ENCODE results near the gene INPPL1. TPM values are rescaled to one million over a fixed set of nuclear protein-coding genes. Genes with fewer than 3 reads are reported as not detected.

Gene INPPL1
- total and polyA plus RNA-seq, 2 experiments from 2014 or later, result 156 to 182 TPM

DNA sequence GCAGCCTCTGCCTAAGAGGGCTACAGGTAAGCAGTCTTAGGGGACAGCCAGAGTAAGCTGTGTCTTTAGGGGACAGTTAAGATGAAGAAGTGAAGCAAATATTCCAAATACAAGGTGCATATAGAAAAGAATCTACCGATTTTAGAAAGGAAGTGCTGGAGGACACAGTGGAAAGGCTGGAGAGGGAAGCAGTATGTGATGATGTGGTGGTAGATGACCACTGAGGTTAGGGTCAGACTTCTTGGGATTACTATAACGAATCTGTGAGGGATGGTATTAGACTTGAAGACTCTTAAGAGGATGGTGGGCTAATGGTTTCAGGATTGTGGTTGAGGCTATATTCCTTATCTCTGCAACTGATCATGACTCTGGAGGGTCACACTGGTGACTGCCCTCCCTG is 59.4 kb downstream of the INPPL1 start:
- Histone ChIP-seq H3K27ac (no peak overlapping the region), H3K27me3 (no peaks in the 10 kb centered on the region), H3K4me3 (no peak overlapping the region), H3K36me3 (no peaks in the 10 kb centered on the region), H3K9me3 (ENCODE audit: low read depth) (no peaks in the 10 kb centered on the region), H3K4me1 (ENCODE audit: low read depth) (no peaks in the 10 kb centered on the region)
- TF ChIP-seq, protein P1, sequence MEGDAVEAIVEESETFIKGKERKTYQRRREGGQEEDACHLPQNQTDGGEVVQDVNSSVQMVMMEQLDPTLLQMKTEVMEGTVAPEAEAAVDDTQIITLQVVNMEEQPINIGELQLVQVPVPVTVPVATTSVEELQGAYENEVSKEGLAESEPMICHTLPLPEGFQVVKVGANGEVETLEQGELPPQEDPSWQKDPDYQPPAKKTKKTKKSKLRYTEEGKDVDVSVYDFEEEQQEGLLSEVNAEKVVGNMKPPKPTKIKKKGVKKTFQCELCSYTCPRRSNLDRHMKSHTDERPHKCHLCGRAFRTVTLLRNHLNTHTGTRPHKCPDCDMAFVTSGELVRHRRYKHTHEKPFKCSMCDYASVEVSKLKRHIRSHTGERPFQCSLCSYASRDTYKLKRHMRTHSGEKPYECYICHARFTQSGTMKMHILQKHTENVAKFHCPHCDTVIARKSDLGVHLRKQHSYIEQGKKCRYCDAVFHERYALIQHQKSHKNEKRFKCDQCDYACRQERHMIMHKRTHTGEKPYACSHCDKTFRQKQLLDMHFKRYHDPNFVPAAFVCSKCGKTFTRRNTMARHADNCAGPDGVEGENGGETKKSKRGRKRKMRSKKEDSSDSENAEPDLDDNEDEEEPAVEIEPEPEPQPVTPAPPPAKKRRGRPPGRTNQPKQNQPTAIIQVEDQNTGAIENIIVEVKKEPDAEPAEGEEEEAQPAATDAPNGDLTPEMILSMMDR (IDR thresholded peaks at IDR 0.05; ENCODE audit: low read depth, low read length), result no peak
- no peak for DNase-seq (ENCODE audit: low read depth in 1 of 2, low spot score in 1 of 2)

DNA sequence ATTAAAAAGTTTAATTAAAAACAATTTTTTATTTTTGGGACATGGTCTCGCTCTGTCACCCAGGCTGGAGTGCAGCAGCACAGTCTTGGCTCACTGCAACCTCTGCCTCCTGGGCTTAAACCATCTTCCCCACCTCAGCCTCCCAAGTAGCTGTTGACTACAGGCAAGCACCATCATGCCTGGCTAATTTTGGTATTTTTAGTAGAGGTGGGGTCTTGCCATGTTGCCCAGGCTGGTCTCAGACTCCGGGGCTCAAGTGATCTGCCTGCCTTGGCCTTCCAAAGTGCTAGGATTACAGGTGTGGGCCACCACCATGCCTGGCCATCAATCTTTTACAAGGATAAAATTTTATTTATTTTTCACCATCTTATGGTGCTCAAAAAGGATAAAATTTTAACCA is 62.7 kb downstream of the INPPL1 start:
- TF ChIP-seq, protein P1 (IDR thresholded peaks at IDR 0.05; ENCODE audit: low read depth, low read length), result no peak
- no peaks in the 10 kb centered on the region for H3K27me3 ChIP-seq
- no peak for DNase-seq (ENCODE audit: low read depth in 1 of 2, low spot score in 1 of 2)

More for the DNA sequence above, 62.7 kb downstream of the INPPL1 start:
- Histone ChIP-seq H3K36me3 (no peaks in the 10 kb centered on the region), H3K4me1 (ENCODE audit: low read depth) (no peaks in the 10 kb centered on the region), H3K27ac (no peak overlapping the region), H3K4me3 (no peak overlapping the region), H3K9me3 (ENCODE audit: low read depth) (no peaks in the 10 kb centered on the region)

Other genes starting within 250 kb of the INPPL1 start
- gene IL18BP, start 225.9 kb upstream of the INPPL1 start, total RNA-seq, result 3.5 and 7.3 TPM in 2 replicates
- gene IL18BP, start 225.9 kb upstream of the INPPL1 start, polyA plus RNA-seq, result 1.2 and 2.8 TPM in 2 replicates
- 189 and 417 TPM in 2 replicates for gene NUMA1, start 144.2 kb upstream of the INPPL1 start, total RNA-seq
- 119 and 161 TPM in 2 replicates for gene NUMA1, start 144.2 kb upstream of the INPPL1 start, polyA plus RNA-seq
- gene LRRC51, start 143.9 kb upstream of the INPPL1 start, total RNA-seq, result 4.3 and 5.4 TPM in 2 replicates
- gene LRRC51, start 143.9 kb upstream of the INPPL1 start, polyA plus RNA-seq, result 5.6 and 7.3 TPM in 2 replicates
- gene LAMTOR1, start 121.5 kb upstream of the INPPL1 start, total RNA-seq, result 100 and 147 TPM in 2 replicates
- 137 and 180 TPM in 2 replicates for gene LAMTOR1, start 121.5 kb upstream of the INPPL1 start, polyA plus RNA-seq
- not detected in 2 replicates for gene TOMT, start 118.8 kb upstream of the INPPL1 start, total RNA-seq
- not detected in 2 replicates for gene TOMT, start 118.8 kb upstream of the INPPL1 start, polyA plus RNA-seq
- 49.9 and 54.2 TPM in 2 replicates for gene ANAPC15, start 112.1 kb upstream of the INPPL1 start, total RNA-seq
- 59.7 and 101 TPM in 2 replicates for gene ANAPC15, start 112.1 kb upstream of the INPPL1 start, polyA plus RNA-seq
- gene FOLR3, start 89.0 kb upstream of the INPPL1 start, total RNA-seq, result not detected in 2 replicates
- not detected in 2 replicates for gene FOLR3, start 89.0 kb upstream of the INPPL1 start, polyA plus RNA-seq
- gene FOLR1, start 32.6 kb upstream of the INPPL1 start, total RNA-seq, result 0.88 and 1.8 TPM in 2 replicates
- 3.1 and 3.9 TPM in 2 replicates for gene FOLR1, start 32.6 kb upstream of the INPPL1 start, polyA plus RNA-seq
- not detected in 2 replicates for gene FOLR2, start 8.0 kb upstream of the INPPL1 start, total RNA-seq
- gene FOLR2, start 8.0 kb upstream of the INPPL1 start, polyA plus RNA-seq, result not detected in 2 replicates
- 0.30 and 0.92 TPM in 2 replicates for gene PHOX2A, start 19.4 kb downstream of the INPPL1 start, total RNA-seq
- gene PHOX2A, start 19.4 kb downstream of the INPPL1 start, polyA plus RNA-seq, result 0.50 TPM in 1 of 2 replicates, not detected in the other
- 23.3 and 30.4 TPM in 2 replicates for gene CLPB, start 209.8 kb downstream of the INPPL1 start, total RNA-seq
- gene CLPB, start 209.8 kb downstream of the INPPL1 start, polyA plus RNA-seq, result 8.5 and 11.3 TPM in 2 replicates